HG03378 (cell line): ENCODE measurements around the gene HEMK1.

Experiments used
- ATAC-seq: cut with Tn5 transposase; IDR thresholded peaks from one replicate; pipeline ENCODE4 v1.9.1; 2021; ENCODE audit warnings: mild to moderate bottlenecking, moderate library complexity; ENCODE audit not compliant: unreplicated experiment

HEMK1 gene

DNA sequence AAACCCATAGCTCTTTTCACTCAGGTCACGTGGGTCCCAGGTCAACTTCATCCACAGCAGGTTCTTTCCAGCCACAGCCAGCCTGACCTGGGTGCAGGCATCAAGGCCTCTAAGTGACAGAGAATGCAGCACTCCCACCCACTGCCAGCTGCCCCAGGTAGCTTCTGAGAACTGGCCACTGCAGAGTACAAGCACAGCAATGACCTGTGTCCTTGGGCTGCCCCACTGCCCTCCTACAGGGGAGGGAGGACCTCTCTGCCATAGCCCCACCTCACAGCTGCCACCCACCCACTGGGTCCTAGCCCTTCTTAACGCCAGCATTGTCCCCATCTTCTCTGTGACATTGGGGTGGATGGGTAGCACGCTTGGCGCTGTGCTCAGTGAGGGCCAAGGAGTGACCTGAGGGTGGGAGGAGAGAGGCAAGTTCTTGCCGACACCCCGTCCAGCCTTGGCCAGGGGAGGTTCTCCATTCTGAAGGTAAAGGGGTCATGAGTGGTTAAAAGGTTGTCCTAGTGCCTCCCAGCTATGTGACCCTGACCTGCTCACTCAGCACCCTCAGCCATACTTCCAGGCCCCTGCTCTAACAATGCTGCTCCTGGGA, 29.9 kb downstream of the HEMK1 start:
- ATAC-seq: no peak

DNA sequence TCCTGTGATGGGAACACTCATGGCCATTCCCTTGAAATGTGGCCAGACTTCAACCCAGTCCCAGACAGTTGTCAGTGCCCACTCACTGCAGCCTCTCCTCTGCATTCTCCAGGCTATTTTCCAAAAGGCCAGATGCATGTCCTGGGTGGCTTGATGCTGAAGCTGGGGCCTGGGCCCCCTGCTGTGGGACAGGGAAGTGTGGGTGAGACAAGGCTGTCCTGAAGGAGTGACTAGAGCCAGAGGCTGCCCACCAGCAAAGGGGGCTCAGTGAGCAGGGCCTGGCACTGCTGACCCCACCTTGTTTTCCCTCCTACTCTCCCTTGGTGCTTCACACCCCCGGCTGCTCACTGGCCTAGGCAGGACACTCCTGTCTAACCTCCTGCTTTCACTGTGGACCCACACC, 30.4 kb downstream of the HEMK1 start:
- no peak for ATAC-seq

DNA sequence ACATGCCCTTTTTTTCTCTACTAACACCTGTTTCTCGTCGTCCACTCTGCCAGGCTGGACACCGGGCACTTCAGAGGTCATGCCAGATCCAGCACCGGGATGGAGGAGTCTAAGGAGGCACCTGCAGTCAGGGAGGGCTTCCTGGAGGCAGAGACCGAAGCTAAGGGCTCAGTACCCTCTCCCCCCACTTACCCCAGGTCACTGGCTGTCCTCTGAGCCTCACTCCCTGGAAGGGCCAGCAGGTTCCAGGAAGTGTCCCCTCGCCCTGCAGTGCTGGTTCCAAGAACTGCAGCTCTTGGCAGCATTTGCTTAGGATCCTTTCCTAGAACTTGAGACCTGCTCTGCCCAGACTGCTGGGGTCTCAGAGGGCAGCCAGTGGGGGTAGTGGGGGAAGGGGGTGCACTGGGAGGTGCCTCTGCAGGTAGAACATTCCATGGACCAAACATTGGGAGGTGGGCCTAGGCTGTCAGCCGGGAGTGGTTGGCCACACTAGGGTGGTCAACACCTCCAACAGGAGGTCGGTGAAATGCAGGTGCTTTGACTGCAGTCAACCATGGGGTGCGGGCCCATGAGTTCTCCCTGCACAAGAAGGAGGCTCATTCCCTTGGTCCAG, 30.9 kb downstream of the HEMK1 start:
- ATAC-seq: no peak

DNA sequence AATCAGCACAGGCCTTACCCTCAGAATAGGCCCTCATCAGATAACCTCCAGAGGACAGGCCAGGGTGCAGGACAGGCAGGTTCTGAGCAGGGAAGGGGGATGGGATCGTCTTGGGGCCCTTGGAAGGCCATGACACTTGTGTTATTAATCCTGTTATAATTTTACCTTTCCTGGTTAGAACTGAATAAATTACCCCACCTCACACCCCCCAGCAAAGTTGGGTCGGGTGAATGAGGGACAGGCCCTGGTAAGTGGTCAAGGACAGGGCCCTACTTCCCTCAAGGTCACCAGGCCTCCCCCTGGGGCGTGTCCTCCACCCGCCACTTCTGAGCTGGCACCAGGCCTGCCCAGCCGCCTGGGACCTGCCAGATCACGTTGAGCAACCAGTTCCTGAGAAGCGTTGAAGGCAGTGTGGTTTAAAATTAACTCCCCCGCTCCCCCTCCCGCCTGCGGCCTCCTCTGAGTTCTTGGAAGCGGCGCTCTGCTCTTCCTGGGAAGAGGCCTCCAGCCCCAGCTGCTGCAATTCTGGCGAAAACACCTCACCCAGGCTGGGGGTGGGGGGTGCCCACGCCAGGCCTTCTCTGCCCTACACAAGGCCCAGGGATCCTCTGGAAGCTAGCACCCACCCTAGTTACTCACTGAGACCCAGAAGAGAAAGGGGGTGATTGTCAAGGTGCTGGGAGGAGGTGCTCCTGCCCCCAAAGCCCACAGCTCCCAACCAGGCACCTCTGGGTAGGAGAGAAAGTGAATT, 31.7 kb downstream of the HEMK1 start:
- ATAC-seq: peak; percentile 62

DNA sequence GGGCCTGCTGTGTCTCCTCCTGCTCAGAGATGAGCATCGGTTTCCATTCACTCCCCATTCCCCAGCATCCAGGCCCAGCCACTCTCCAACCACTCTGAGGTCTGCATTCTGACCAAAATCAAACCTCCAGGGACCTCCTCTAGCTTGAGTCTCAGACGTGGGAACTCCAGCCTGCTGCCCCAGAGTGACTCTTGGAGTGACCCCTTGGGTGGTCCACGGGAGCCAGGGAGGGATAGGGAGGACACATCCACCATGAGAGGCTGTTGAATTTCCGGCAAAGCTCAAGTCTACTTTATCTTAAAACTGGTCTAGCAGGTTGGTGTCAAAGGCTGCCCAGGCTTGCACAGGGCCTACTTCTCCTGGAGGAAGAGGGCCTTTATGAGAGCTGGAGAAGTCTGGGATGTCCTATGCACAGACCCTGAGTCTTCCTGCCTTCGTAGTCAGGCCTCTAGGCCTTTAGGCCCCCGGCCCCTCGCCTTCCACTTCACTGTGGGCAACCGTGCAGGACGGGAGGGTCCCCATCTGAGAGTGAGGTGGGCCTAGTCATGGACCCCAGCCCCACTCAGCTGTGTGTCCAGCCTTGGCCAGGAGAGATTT, 33.4 kb downstream of the HEMK1 start:
- no peak for ATAC-seq

DNA sequence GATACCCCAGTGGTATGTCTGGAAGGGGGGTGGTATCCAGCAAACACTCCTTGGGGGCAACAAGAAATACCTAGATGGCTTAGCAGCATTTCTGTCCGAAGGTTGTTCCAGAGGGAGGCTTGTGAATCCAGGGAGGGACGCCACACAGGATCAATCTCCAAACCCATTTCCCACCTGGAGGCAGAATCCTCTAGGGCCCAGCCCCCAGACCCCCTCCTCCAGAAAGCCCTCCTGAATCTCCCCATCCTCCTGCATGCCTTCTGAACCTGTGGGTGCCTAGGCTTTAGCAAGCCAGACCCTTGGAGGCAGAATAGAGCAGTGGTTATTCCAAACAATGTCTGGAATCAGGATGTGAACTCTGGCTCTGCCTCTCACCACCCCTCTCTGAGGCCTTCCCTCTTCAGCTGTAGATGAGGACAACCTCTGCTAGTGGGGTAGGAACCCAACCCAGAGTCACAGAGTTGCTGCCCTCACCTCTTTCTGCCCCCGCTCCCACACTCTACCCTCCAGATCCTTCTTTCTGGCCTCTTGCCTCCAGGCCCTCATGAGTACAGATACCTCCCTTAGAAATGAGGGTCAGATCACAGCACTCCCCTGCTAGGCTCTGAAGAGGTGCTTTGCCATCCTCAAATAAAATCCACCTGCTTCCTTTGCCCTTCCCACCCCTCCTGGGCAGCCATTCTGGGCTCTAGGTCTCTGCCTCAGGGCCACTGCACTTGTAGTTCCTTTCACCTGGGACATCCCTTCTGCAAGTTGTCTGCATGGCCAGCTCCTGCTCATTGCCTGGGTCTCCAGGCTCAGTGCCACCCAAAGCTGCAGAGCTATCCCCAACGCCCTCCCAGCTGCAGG, 34.2 kb downstream of the HEMK1 start:
- no peak for ATAC-seq

DNA sequence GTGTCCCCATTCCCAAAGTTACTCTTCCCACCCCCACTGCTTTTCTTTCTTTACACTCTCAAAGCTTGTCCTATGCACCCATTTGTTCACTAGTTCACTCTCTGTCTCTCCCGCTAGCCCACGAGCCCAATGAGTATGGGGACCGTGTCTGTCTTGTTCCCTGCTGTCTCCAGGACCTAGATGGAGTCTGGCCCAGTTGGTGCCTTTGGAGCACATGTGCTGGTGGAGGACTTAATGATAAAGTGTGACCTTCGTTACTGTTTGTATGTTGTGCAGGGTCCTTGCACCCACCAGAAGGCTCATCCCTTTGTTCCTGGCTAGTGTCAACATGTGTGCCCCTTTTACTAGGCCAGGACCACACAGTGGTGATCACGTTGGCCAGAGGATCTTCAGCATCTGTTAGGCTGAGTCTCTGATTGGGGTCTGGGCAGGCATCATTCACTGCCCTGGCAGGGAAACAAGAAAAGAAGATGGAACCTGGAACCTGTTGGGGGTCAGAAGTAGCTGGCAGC, 34.8 kb downstream of the HEMK1 start:
- no peak for ATAC-seq

DNA sequence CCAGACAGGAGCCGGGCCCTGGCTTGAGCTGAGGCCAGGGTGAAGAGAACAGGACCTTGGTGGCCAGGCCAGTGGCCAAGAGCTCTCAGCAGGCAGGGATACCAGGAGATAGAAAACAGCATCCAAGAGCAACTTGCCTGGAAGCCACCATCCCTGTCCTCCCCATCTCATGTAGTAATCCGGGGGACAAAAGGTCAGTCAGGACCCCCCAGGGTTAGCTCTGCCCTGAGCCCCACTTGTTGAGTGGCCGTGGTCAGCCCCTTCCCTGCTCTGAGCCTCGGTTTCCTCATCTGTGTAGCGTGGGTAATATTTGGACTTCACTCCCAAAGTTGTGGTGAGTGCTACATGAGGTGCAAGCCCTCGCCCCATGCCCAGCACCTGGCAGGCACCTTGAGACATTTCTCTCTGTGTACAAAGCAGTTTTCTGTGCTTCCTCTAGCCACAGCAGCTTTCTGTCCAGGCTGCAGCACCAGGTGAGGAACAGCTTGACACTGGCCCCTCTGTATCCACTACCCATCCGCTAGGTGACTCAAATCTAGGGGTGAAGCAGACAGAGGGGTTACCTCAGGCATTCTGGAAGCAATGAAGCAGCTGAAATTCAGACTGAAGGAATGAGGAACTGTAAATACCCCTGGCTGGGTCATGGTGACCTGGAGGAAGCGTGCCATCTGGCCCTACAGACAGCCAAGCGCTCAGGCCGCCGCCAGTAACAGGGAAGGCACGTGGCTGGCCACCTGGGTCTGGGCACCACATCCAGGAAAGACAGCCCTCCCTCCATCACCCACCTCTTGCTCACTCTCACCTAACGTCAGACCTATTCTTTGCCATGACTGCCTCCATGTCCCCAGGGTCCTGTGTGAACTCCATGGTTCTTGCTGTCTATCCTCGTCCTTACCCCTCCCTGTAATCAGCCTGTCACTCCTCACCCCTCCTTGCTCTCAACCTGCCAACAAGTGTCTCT, 35.6 kb downstream of the HEMK1 start:
- ATAC-seq: no peak

DNA sequence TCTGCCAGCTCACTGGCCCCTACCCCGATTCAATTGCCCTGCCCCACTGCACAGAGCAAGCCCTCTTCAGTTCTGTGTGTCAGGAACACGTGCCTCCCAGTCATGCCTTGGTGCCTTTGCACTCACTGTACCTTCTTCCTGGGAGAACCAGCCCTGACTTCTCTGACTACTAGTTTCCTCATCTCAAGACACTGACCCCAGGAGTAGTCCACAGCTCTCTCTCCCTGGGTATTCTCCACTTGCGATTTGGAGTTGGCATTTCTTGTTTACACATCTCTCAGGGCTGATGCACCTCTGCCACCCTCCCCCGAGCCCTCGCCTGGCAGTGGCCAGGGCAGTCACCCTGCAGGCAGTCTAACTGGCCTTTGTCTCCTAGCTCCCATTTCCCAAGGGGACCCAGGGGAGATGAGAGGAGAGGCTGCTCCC, 36.6 kb downstream of the HEMK1 start:
- ATAC-seq: no peak

DNA sequence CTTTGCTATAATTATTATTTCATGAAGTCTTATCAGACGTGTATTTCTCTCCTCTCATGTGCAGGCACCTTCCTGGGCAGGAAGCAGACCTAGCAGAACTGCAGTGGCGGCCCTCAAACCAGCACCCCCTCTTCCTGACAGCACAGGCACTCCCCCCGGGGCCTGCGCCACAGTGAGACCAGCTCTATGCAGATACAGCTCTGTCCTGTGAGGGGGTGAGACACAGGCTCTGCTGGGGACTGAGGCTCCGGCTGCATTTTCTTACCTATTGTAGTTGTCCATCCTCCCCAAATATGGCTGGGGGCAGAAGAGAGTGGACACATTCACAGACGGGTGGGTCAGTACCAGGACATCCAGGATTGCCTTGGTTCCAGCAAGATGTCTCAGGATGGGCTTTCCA, 37.3 kb downstream of the HEMK1 start:
- ATAC-seq: no peak

DNA sequence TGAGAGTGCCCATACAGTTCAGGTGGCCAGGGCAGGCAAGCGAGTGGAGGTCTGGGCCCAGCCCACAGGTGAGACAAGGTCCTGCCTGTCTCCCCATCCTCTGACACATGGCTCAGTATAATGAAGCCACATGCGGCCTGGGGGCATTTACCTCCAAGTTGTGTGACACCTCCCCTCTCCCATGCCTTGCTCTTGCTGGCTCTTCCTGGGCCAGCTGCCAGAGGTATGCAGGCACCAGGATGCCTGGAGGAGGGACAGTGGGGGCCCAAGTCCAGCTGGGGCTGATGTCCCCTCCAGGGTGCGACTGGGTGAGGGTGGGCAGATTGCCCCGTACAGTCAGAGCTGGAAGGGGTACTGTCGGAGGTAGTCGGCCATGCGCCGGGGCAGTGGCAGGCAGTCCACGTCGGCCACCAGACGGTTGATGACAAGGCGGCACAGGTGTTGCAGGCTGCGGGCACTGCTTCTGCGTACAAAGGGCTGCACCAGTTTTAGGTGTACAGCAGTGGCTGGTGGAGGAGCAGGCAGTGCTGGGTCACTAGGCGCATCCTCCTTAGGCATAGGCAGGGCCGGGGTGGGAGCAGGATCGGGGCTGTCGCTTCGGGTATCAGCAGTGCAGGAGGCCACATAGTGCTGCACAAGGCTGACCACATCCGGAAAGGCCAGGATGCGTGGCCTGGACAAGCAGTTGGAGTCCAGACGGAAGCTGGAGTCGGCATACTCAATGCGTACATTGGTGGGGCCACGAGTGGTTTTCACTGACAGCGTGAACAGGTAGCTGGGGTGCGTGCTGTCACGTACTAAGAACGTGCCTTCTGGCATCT, 38.2 kb downstream of the HEMK1 start:
- ATAC-seq: no peak

DNA sequence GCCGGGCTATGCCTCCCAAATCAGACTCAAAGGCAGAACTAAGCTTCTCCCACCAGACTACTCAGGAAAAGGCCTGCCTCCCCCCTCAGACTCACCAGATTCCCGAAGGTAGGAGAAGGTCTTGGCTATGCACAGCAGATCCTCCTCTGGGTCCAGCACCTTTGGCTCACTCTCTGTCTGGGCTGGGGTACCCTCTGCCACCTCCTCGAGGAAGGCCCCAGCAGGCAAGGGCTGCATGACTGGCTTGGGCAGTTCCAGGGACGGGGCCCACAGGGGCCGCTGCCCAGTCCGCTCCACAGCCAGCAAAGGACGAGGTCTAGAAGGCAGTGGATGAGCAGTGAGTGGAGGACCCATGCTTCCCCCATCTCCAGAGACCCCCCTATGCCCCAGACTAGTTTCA, 39.0 kb downstream of the HEMK1 start:
- no peak for ATAC-seq

DNA sequence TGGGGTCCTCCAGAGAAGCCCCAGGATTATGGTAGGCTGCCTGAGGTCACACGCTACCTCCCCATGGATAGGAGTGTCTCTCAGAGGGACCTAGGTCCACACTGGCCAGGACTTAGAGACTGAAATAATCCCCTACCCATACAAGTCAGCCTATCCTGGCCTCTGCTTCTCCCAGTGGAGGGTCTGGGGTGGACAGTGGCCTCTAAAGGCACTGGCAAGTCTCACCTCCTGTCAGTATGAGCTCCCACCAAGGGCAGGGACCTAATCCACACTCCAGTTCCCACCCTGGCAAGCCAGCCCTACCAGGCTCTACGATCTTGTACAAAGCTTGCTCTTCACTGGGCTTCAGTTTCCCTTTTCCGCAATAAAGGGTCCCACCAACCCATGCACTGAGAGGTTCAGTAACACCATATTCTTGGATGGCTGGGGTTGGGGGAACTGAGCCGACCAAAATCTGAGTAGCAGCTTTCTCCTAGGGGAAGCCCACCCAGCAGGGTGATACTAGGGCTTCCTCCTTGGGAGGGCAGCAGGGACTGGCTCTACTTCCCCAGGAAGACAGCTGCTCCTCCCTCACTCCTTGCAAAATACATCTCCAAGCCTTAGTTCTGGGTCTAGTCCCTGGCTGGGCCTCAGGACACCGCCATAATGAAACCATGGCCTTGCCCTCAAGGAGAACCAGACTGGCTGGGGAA, 39.9 kb downstream of the HEMK1 start:
- no peak for ATAC-seq

DNA sequence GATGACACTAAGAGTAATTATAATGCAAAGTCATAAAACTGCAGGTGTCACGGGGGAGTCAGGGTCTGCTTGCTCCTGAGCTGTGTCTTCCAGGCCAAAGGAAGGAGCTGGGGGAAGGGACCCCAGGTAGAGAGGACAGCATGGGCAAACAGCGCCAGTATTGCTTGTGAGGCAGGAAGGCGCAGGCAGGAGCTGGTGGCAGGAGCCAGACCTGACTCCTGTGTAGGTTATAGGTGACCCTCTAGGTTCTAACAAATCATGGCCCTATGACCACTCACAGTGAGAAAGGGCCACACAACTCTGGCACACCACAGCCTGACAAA, 40.4 kb downstream of the HEMK1 start:
- no peak for ATAC-seq

DNA sequence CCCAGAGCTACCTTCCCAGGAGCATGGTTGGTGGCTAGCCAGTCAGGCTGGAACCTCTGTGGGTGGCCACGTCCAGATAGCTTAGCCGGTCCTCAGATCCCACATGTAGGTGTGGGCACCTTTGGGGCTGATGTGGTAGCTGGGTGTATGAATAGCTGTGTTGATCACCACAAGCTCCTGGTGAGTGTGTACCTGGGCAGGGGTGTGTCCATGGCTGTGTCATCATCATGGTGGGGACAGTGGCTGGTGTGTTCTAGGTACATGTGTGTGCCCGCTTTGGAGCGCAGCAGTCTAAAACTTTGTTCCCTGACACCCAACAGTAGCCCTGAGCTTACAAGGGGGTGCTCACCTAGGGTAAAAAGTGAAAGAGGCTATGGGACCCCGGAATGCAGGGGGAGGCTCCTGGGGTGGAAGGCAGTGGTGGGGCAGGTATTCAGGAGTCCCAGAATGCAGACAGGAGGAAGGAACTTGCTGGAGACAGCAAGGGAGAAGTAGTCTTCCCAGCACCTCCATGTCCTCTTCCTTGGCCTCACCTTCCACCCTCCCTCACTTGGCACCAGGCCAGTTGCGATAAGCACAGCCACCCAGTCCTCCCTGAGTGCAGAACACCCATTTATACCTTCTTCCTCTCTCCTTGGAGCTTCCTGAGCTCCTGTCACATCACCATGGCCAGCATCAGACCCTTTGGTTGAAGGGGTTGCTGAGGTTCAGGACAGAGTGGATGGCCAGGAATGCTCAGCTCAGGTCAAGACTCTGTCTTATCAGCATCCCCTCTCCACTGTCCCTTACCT, 41.1 kb downstream of the HEMK1 start:
- no peak for ATAC-seq

DNA sequence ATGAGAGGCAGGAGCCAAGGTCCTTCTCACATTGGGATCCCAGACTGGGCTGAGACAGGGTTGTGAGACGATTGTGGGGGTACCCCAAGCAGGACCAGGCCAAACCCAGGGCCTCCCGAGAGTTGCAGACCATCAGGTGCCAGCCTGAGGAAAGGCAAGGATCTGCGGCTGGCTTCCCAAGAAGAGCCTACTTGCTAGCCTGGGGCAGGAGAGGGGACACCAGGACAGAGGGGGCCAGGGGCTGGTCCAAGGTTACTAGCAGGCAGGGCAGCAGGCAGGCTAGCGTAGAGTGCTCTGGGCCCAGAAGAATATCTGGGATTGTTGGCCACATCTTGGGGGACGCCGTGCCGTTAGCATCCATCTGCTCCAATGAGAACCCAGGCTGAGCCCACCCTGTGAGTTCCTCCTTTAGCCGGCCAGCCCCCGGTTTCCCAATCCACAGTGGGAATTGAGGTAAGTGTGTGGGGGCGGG, 41.7 kb downstream of the HEMK1 start:
- ATAC-seq: no peak

DNA sequence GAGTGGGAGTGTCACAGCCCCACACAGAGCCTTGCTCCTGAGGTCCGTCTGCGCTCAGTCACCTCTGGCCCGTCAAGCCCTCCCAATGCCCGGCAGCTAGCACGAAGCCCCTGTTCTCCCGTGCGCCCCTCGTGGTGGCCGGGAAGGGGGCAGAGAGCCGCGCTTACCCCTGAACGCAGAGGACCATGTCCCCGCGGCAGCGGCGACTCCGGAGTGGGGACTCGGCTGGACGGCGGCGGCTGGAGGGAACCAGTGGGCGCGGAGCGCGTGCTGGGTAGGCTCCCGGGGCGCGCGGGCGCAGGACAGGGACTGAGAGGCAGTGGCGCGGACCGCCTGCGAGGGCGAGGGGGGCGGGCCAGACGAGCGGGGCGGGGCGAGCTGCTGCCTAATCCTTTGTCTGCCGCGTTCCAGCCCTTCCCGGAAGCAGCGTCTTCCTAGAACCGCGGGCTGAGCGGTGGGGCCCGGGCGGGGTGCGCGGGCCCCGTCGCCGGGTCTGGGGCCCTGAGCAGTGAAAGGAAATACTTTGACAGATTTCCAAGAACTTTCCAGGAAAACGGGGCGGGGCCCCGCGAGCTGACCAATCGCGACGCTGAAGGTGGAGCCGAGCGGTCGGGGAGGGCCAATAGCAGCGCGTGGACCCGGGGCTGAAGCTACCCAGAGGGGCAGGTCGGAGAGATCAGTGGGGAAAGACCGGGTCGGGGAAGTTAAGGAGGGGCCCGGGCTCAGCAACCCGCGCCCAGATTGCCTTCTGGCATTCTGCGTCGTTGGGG, 42.3 kb downstream of the HEMK1 start, which contains the start of gene CISH:
CISH (minus strand) TSS at position 311 of the 770 bp plus-strand sequence; CDS start at position 187, 124 bp downstream.
- peak; percentile 59 for ATAC-seq
